ENCODE measurements around the gene PTGIR.
A peak's percentile ranks its signal among the peaks of the same experiment; 100 is the strongest.

PTGIR gene

DNA sequence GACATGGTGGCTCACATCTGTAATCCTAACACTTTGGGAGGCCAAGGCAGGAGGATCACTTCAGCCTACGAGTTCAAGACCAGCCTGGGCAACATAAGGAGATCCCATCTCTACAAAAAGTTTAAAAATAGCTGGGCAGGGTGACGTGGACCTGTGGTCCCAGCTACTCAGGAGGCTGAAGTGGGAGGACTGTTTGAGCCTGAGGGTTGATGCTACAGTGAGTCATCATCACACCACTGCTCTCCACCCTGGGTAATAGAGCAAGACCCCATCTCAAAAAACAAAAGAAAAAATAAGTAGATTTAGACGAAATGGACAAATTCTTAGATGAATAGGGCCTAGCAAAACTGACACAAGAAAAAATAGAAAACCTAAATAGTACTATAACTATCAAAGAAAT lies 21.5 kb upstream of the PTGIR start:
- TF ChIP-seq FOXP2 (optimal IDR thresholded peaks at IDR 0.05; ENCODE audit: borderline replicate concordance, extremely low read depth, extremely low read length, insufficient read depth): no peak
- no peak for TF ChIP-seq SIN3A (IDR thresholded peaks at IDR 0.05; ENCODE audit: borderline replicate concordance, insufficient read depth, low read length)
- TF ChIP-seq REST (IDR thresholded peaks at IDR 0.05; ENCODE audit: insufficient read depth in 1 of 2, low read depth in 2 of 2, low read length in 2 of 2): no peak
- TF ChIP-seq POLR2AphosphoS5 (IDR thresholded peaks at IDR 0.05; ENCODE audit: low read depth, low read length): no peak
- no peak for TF ChIP-seq TAF1 (IDR thresholded peaks at IDR 0.05; ENCODE audit: borderline replicate concordance, insufficient read depth, low read length)

DNA sequence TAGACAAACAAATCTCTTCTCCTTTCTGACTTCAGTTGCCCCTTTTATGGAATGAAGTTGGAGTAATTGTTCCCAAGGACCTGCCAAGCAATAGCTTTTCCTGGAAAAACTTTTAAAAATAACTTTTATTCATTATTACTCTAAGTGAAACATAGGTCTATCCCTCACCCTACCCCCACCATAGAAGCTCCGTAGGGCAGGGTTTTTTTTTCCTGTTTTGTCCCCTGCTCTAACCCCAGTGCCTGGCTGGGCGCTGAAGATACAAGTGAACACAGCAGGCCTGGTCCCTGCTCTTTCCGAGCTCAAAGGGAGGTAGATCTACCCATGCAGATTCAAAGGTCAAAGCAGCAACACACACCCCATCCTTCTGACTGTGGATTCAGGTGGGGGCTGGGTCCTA lies 19.8 kb upstream of the PTGIR start:
- TF ChIP-seq SIN3A (IDR thresholded peaks at IDR 0.05; ENCODE audit: borderline replicate concordance, insufficient read depth, low read length): no peak
- TF ChIP-seq FOXP2 (optimal IDR thresholded peaks at IDR 0.05; ENCODE audit: borderline replicate concordance, extremely low read depth, extremely low read length, insufficient read depth): no peak
- no peak for TF ChIP-seq TAF1 (IDR thresholded peaks at IDR 0.05; ENCODE audit: borderline replicate concordance, insufficient read depth, low read length)
- TF ChIP-seq POLR2AphosphoS5 (IDR thresholded peaks at IDR 0.05; ENCODE audit: low read depth, low read length): no peak
- no peak for TF ChIP-seq REST (IDR thresholded peaks at IDR 0.05; ENCODE audit: insufficient read depth in 1 of 2, low read depth in 2 of 2, low read length in 2 of 2)

DNA sequence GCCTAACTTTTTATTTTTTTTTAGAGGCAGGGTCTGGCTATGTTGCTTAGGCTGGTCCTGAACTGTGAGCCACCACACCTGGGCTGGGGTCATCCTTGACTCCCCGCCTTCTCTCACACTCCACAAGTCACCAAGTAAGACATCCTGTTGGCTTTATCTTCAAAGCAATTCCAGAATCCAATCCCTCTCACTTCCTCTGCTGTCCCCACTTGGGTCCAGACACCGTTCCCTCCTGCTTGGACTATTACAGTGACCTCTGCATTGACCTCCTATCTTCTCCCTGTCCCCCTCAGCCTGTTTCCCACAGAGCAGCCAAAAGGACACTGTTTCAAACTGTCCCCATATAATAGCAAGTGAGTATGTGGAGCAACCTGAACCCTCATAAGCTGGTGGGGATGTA lies 15.8 kb upstream of the PTGIR start:
- no peak for TF ChIP-seq POLR2AphosphoS5 (IDR thresholded peaks at IDR 0.05; ENCODE audit: low read depth, low read length)
- no peak for TF ChIP-seq FOXP2 (optimal IDR thresholded peaks at IDR 0.05; ENCODE audit: borderline replicate concordance, extremely low read depth, extremely low read length, insufficient read depth)
- no peak for TF ChIP-seq SIN3A (IDR thresholded peaks at IDR 0.05; ENCODE audit: borderline replicate concordance, insufficient read depth, low read length)
- TF ChIP-seq TAF1 (IDR thresholded peaks at IDR 0.05; ENCODE audit: borderline replicate concordance, insufficient read depth, low read length): no peak
- no peak for TF ChIP-seq REST (IDR thresholded peaks at IDR 0.05; ENCODE audit: insufficient read depth in 1 of 2, low read depth in 2 of 2, low read length in 2 of 2)

DNA sequence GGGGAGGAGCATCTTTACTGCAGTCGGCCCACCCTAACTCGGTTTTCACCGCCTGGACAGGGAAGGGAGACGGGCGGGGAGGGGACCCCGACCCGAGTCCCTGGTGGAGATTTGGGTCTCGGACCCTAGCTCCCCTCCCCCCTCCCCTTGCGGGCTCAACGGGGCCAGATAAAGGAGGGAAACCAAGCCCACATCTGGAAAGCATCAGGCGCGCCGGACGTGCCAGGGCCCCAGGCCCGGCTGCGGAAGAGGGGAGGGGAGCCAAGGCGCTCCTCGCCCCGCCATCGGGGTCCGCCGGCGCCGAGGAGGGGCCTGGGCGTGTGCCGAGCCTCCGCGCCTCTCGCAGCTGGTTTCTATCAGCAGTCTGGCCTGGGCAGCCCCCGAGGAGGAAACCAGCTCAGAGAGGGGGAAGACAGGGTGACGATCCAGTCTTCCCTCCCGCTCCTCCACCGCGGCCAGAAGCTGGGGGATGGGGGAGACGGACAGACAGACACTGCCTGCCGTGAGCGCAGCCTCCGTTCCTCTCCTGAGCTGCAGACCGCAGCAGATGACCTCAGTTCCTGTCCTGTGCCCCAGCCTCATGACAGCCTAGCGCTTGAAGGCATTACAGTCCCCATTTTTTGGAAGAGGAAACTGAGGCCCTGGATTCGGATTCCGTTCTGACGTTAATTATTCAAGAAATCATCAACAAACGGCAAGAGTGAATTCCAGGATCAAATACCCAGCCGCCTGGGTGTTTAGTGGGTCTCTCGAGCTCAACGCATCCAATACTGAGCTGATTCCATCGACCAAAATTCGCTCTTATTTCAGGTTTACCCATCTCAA lies 14.7 kb upstream of the PTGIR start:
- 0 out of 2 replicates have a peak, but pooled peaks have one; percentile 36 for TF ChIP-seq TAF1 (IDR thresholded peaks at IDR 0.05; ENCODE audit: borderline replicate concordance, insufficient read depth, low read length)
- TF ChIP-seq POLR2AphosphoS5 (IDR thresholded peaks at IDR 0.05; ENCODE audit: low read depth, low read length): peak; percentile 66
- TF ChIP-seq REST (IDR thresholded peaks at IDR 0.05; ENCODE audit: insufficient read depth in 1 of 2, low read depth in 2 of 2, low read length in 2 of 2): peak; percentile 22 to 31; a peak in 1 of 4 replicates
- TF ChIP-seq FOXP2 (optimal IDR thresholded peaks at IDR 0.05; ENCODE audit: borderline replicate concordance, extremely low read depth, extremely low read length, insufficient read depth): peak; percentile 95
- TF ChIP-seq SIN3A (IDR thresholded peaks at IDR 0.05; ENCODE audit: borderline replicate concordance, insufficient read depth, low read length): no peak
